Measurements from ENCODE around the gene SLC45A3. TPM values are rescaled to one million over a fixed set of nuclear protein-coding genes. Genes with fewer than 3 reads are reported as not detected.
"Not testable (repeated sequence)": the region's sequence is repeated elsewhere in the genome, so short reads cannot be mapped to it uniquely, and the experiment has no call there.

The SLC45A3 gene, protein sequence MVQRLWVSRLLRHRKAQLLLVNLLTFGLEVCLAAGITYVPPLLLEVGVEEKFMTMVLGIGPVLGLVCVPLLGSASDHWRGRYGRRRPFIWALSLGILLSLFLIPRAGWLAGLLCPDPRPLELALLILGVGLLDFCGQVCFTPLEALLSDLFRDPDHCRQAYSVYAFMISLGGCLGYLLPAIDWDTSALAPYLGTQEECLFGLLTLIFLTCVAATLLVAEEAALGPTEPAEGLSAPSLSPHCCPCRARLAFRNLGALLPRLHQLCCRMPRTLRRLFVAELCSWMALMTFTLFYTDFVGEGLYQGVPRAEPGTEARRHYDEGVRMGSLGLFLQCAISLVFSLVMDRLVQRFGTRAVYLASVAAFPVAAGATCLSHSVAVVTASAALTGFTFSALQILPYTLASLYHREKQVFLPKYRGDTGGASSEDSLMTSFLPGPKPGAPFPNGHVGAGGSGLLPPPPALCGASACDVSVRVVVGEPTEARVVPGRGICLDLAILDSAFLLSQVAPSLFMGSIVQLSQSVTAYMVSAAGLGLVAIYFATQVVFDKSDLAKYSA
- polyA plus RNA-seq (2012; ENCODE audit: low read depth, missing spikeins), result 1.4 TPM

DNA sequence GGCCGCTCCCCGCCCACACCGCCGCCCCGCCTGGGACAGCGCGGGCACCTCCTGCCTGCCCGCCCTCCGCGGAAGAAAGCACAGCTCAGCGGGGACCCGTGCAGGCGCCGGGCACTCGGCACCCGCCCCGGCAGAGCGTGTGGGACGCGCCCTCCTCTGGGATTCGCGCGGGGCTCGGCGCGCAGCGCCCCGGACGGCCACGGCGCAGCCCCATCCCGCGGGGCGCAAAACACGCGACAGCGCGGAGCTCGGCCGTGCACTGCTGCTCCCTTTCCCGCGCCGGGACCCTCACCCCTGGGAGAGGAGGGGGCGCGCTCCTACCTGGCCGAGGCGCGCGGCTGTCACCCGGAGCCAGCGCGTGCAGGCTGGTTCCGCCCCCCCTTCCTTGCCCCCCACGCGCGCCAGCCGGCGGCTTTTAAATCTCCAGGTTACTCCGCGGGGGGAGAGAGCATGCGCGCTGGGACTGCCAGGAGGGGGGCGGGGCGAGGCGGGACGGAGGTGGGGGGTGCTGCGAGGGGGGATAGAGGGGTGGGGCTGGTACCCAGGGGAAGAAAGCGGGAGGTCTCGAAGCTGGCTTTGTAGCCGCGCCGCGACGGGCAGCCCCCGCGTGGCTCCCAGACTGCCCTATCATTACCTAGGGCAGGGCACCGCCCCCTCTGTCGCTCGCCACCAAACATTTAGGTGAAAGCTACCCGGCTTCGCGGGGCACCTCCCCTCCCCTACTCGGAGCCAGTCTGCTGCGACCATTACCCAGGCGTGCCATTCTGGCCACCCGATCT, at the start of gene SLC45A3:
Gene SLC45A3 (minus strand): TSS at position 437 of the 779 bp plus-strand sequence. CDS start 15,853 bp downstream, outside the sequence.
- DNase-seq (ENCODE audit: insufficient read length, low spot score) (peak; percentile 60), FAIRE-seq (no peak)
- no peak for TF ChIP-seq SPI1 (IDR thresholded peaks at IDR 0.05; ENCODE audit: low read depth, low read length)
- TF ChIP-seq POLR2AphosphoS5 (IDR thresholded peaks at IDR 0.05; ENCODE audit: low read depth, low read length), result no peak
- TF ChIP-seq POLR2A (IDR thresholded peaks at IDR 0.05; ENCODE audit: low read depth, low read length), result no peak
- TF ChIP-seq PAX5 (IDR thresholded peaks at IDR 0.05; ENCODE audit: insufficient read depth, low read length, severe bottlenecking), result no peak
- TF ChIP-seq POU2F2 (IDR thresholded peaks at IDR 0.05; ENCODE audit: low read depth, low read length), result no peak
- no peak for TF ChIP-seq TAF1 (IDR thresholded peaks at IDR 0.05; ENCODE audit: low read depth, low read length)

- DNase-seq (ENCODE audit: insufficient read length, low spot score), result no peak
- TF ChIP-seq PAX5 (IDR thresholded peaks at IDR 0.05; ENCODE audit: insufficient read depth, low read length, severe bottlenecking) (no peak), POLR2AphosphoS5 (IDR thresholded peaks at IDR 0.05; ENCODE audit: low read depth, low read length) (no peak), POLR2A (IDR thresholded peaks at IDR 0.05; ENCODE audit: low read depth, low read length) (no peak), SPI1 (IDR thresholded peaks at IDR 0.05; ENCODE audit: low read depth, low read length) (no peak)
- FAIRE-seq, result no peak
Measured at GRCh38 chr1:205726619-205727125, 46.4 kb upstream of the SLC45A3 start.

DNA sequence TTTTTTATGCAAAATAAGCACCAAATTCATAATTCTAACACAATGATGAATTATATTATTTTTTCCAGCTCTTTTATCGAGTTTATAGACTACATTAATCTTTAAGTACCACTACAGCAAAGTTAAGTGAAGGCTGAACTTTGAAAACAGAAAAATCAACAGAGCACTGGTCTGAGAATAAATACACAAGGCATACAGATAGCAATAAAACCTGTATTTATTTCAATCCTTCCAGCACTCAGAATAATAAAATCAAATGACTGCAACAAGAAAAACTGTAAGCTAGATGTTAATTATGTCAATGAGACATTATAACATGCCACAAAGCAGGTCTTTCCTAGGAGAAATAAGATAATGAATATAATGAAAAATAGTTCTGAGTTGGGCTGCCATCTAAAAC, 45.2 kb upstream of the SLC45A3 start:
- no peak for FAIRE-seq
- no peak for DNase-seq (ENCODE audit: insufficient read length, low spot score)
- TF ChIP-seq SPI1 (IDR thresholded peaks at IDR 0.05; ENCODE audit: low read depth, low read length) (no peak), POLR2AphosphoS5 (IDR thresholded peaks at IDR 0.05; ENCODE audit: low read depth, low read length) (no peak), POLR2A (IDR thresholded peaks at IDR 0.05; ENCODE audit: low read depth, low read length) (no peak), PAX5 (IDR thresholded peaks at IDR 0.05; ENCODE audit: insufficient read depth, low read length, severe bottlenecking) (no peak), POU2F2 (IDR thresholded peaks at IDR 0.05; ENCODE audit: low read depth, low read length) (no peak), TAF1 (IDR thresholded peaks at IDR 0.05; ENCODE audit: low read depth, low read length) (no peak)

- not testable (repeated sequence) for FAIRE-seq; DNase-seq (ENCODE audit: insufficient read length, low spot score)
Measured at GRCh38 chr1:205720740-205721139, 40.4 kb upstream of the SLC45A3 start.

- TF ChIP-seq TAF1 (IDR thresholded peaks at IDR 0.05; ENCODE audit: low read depth, low read length) (no peak), POLR2A (IDR thresholded peaks at IDR 0.05; ENCODE audit: low read depth, low read length) (no peak), PAX5 (IDR thresholded peaks at IDR 0.05; ENCODE audit: insufficient read depth, low read length, severe bottlenecking) (no peak), POLR2AphosphoS5 (IDR thresholded peaks at IDR 0.05; ENCODE audit: low read depth, low read length) (no peak)
- FAIRE-seq, result peak; percentile 33
- DNase-seq (ENCODE audit: insufficient read length, low spot score), result no peak
Measured at GRCh38 chr1:205719762-205720161, 39.5 kb upstream of the SLC45A3 start.

DNA sequence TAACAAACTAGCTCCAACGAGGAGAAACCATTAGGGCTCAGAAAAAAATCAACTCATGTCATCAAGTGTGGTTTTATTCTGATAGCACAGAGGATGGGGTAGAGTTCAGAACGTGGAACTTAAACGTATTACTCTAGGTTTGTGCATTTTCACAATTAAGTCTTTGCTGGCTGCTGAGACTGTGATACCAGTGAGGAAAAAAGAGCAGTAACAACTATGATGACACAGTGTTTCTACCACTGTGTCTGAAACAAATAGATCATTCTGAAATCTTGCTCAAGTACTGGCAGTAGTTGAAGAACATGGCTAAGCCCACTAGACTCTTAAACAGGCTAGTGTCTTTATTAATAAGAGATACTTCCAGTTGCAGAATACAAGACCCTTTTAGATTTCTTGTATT, 38.7 kb upstream of the SLC45A3 start:
- FAIRE-seq, result no peak
- TF ChIP-seq TAF1 (IDR thresholded peaks at IDR 0.05; ENCODE audit: low read depth, low read length), result no peak
- no peak for TF ChIP-seq PAX5 (IDR thresholded peaks at IDR 0.05; ENCODE audit: insufficient read depth, low read length, severe bottlenecking)
- no peak for TF ChIP-seq POLR2A (IDR thresholded peaks at IDR 0.05; ENCODE audit: low read depth, low read length)
- no peak for TF ChIP-seq POU2F2 (IDR thresholded peaks at IDR 0.05; ENCODE audit: low read depth, low read length)
- no peak for TF ChIP-seq SPI1 (IDR thresholded peaks at IDR 0.05; ENCODE audit: low read depth, low read length)
- TF ChIP-seq POLR2AphosphoS5 (IDR thresholded peaks at IDR 0.05; ENCODE audit: low read depth, low read length), result no peak
- no peak for DNase-seq (ENCODE audit: insufficient read length, low spot score)

DNA sequence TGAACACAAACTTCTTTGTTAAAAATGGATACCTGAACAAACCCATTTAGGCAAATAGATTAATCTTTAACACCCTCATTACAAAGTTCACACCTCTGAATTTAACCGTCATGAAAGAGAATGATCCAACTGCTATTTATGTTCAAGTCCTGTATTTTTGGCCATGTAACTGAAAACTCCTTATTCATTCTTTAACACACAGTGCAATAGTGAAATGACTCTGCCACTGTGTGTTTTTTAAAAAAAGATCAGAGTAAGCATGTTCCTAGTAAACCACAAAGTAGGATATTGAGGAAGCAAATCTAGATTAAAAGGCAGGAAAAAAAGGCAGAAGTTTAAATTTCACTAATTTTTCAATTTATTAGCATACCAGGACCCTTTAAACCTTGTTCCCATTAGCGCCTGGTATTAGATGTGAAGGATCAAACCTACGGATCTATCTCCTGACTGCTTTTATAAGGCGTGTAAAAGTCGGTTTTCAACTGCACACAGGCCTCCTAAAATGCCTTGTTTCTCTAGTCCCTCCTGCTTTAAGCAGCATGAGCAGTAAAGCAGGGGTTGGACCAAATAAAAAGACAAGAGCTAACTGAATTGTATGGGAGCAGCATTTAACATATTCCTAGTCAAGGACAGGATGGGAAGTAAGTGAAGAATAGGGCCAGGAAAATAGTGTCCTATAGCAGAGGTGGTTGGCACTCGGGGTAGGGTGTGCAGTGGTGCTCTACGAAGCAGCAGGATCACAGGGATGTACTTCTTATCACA, 36.2 kb upstream of the SLC45A3 start:
- TF ChIP-seq SPI1 (IDR thresholded peaks at IDR 0.05; ENCODE audit: low read depth, low read length) (no peak), POU2F2 (IDR thresholded peaks at IDR 0.05; ENCODE audit: low read depth, low read length) (no peak), POLR2AphosphoS5 (IDR thresholded peaks at IDR 0.05; ENCODE audit: low read depth, low read length) (no peak), PAX5 (IDR thresholded peaks at IDR 0.05; ENCODE audit: insufficient read depth, low read length, severe bottlenecking) (no peak), POLR2A (IDR thresholded peaks at IDR 0.05; ENCODE audit: low read depth, low read length) (no peak), TAF1 (IDR thresholded peaks at IDR 0.05; ENCODE audit: low read depth, low read length) (no peak)
- FAIRE-seq (no peak), DNase-seq (ENCODE audit: insufficient read length, low spot score) (no peak)

DNA sequence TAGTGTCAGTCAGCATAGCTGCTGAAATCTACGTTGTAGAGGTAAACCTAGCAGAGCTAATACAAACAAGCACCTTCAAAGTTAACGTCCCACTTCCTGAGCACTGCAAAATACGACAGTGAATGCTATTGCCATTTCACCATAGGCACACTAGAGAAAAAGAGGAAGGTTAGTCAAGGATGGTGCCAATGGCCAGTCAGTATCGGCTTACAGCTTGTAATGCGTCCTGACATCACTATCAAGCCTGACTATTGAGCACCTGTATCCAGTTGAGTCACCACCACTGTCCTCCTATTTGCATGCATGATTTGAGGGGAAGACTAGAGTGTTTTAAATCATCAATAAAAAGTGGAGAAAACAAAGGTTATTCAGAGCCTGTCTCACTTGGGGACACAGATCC, 35.3 kb upstream of the SLC45A3 start:
- no peak for TF ChIP-seq PAX5 (IDR thresholded peaks at IDR 0.05; ENCODE audit: insufficient read depth, low read length, severe bottlenecking)
- TF ChIP-seq POU2F2 (IDR thresholded peaks at IDR 0.05; ENCODE audit: low read depth, low read length), result no peak
- no peak for TF ChIP-seq POLR2A (IDR thresholded peaks at IDR 0.05; ENCODE audit: low read depth, low read length)
- no peak for TF ChIP-seq POLR2AphosphoS5 (IDR thresholded peaks at IDR 0.05; ENCODE audit: low read depth, low read length)
- TF ChIP-seq SPI1 (IDR thresholded peaks at IDR 0.05; ENCODE audit: low read depth, low read length), result no peak
- no peak for TF ChIP-seq TAF1 (IDR thresholded peaks at IDR 0.05; ENCODE audit: low read depth, low read length)
- FAIRE-seq, result no peak

DNA sequence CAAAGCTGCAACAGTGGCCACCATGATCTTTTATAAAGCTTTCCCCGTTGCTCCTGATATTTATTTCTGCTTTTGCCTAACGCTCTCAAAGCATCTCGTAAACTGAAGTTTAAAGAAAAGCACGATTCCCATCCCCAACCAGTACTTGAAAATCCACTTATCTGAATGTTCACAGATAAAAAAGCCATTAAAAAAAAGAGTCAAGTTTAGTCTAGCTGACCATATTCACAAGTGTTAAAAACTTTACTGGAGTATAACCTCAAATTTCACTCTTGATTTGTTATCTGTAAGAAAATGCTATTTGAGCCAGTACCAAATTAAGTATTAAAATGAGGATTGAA, 34.6 kb upstream of the SLC45A3 start:
- TF ChIP-seq POLR2AphosphoS5 (IDR thresholded peaks at IDR 0.05; ENCODE audit: low read depth, low read length) (no peak), SPI1 (IDR thresholded peaks at IDR 0.05; ENCODE audit: low read depth, low read length) (no peak), PAX5 (IDR thresholded peaks at IDR 0.05; ENCODE audit: insufficient read depth, low read length, severe bottlenecking) (no peak), POU2F2 (IDR thresholded peaks at IDR 0.05; ENCODE audit: low read depth, low read length) (no peak), POLR2A (IDR thresholded peaks at IDR 0.05; ENCODE audit: low read depth, low read length) (no peak), TAF1 (IDR thresholded peaks at IDR 0.05; ENCODE audit: low read depth, low read length) (no peak)
- DNase-seq (ENCODE audit: insufficient read length, low spot score), result no peak
- no peak for FAIRE-seq

More for the DNA sequence above, 35.3 kb upstream of the SLC45A3 start:
- DNase-seq (ENCODE audit: insufficient read length, low spot score), result no peak
